ENCODE results near the gene NTSR1.

Gene NTSR1

GRCh38 chr20:62714799-62715198 lies 6.2 kb downstream of the NTSR1 start:
- no peaks in the 10 kb centered on the region for H3K27me3 ChIP-seq (ENCODE audit: insufficient read depth, low read length, poor library complexity, severe bottlenecking)
- no peaks in the 10 kb centered on the region for H3K4me1 ChIP-seq (ENCODE audit: insufficient read depth, low read length, poor library complexity, severe bottlenecking)
- TF ChIP-seq CTCF (conservative IDR thresholded peaks at IDR 0.05; ENCODE audit: low read length) (no peak), EZH2phosphoT487 (IDR thresholded peaks at IDR 0.05; ENCODE audit: borderline replicate concordance) (no peak)
- H3F3A ChIP-seq (ENCODE audit: low read depth), result no peaks in the 10 kb centered on the region
- H3K79me2 ChIP-seq (ENCODE audit: insufficient read depth, low read length), result no peaks in the 10 kb centered on the region
- H3K4me3 ChIP-seq (ENCODE audit: low read length, poor library complexity, severe bottlenecking), result no peak overlapping the region
- no peak overlapping the region for H3K4me2 ChIP-seq (ENCODE audit: low read depth, low read length, poor library complexity, severe bottlenecking)
- no peak overlapping the region for H3K9ac ChIP-seq (ENCODE audit: low read depth, low read length, poor library complexity, severe bottlenecking)
- H3K36me3 ChIP-seq (ENCODE audit: insufficient read depth, low read length), result no peaks in the 10 kb centered on the region
- H2AFZ ChIP-seq (ENCODE audit: low read length), result no peak overlapping the region
- H3K9me2 ChIP-seq (replicated peaks; ENCODE audit: low read depth, low read length), result no peaks in the 10 kb centered on the region
- H4K20me1 ChIP-seq (ENCODE audit: insufficient read depth, low read length, poor library complexity, severe bottlenecking), result no peaks in the 10 kb centered on the region
- no peaks in the 10 kb centered on the region for H3K9me3 ChIP-seq (ENCODE audit: insufficient read depth, low read depth, low read length)

GRCh38 chr20:62715201-62715600 lies 6.6 kb downstream of the NTSR1 start:
- TF ChIP-seq CTCF (conservative IDR thresholded peaks at IDR 0.05; ENCODE audit: low read length), result no peak
- no peak for TF ChIP-seq EZH2phosphoT487 (IDR thresholded peaks at IDR 0.05; ENCODE audit: borderline replicate concordance)
- H3K9me2 ChIP-seq (replicated peaks; ENCODE audit: low read depth, low read length), result no peaks in the 10 kb centered on the region
- H3K9me3 ChIP-seq (ENCODE audit: insufficient read depth, low read depth, low read length), result no peaks in the 10 kb centered on the region
- no peak overlapping the region for H2AFZ ChIP-seq (ENCODE audit: low read length)
- H3K36me3 ChIP-seq (ENCODE audit: insufficient read depth, low read length), result no peaks in the 10 kb centered on the region
- no peak overlapping the region for H3K9ac ChIP-seq (ENCODE audit: low read depth, low read length, poor library complexity, severe bottlenecking)
- no peak overlapping the region for H3K4me3 ChIP-seq (ENCODE audit: low read length, poor library complexity, severe bottlenecking)
- no peaks in the 10 kb centered on the region for H4K20me1 ChIP-seq (ENCODE audit: insufficient read depth, low read length, poor library complexity, severe bottlenecking)
- H3K27me3 ChIP-seq (ENCODE audit: insufficient read depth, low read length, poor library complexity, severe bottlenecking), result no peaks in the 10 kb centered on the region
- no peaks in the 10 kb centered on the region for H3F3A ChIP-seq (ENCODE audit: low read depth)
- H3K79me2 ChIP-seq (ENCODE audit: insufficient read depth, low read length), result no peaks in the 10 kb centered on the region
- H3K4me1 ChIP-seq (ENCODE audit: insufficient read depth, low read length, poor library complexity, severe bottlenecking), result no peaks in the 10 kb centered on the region
- H3K4me2 ChIP-seq (ENCODE audit: low read depth, low read length, poor library complexity, severe bottlenecking), result no peak overlapping the region

- Histone ChIP-seq H3K9me2 (replicated peaks; ENCODE audit: low read depth, low read length) (no peaks in the 10 kb centered on the region), H3F3A (ENCODE audit: low read depth) (no peaks in the 10 kb centered on the region), H3K4me3 (ENCODE audit: low read length, poor library complexity, severe bottlenecking) (no peak overlapping the region), H3K9me3 (ENCODE audit: insufficient read depth, low read depth, low read length) (peaks cover 9% of the 10 kb centered on the region; the same call in 1 of the 2 replicates), H3K27me3 (ENCODE audit: insufficient read depth, low read length, poor library complexity, severe bottlenecking) (no peaks in the 10 kb centered on the region), H3K36me3 (ENCODE audit: insufficient read depth, low read length) (no peaks in the 10 kb centered on the region), H3K9ac (ENCODE audit: low read depth, low read length, poor library complexity, severe bottlenecking) (no peak overlapping the region), H3K79me2 (ENCODE audit: insufficient read depth, low read length) (no peaks in the 10 kb centered on the region), H4K20me1 (ENCODE audit: insufficient read depth, low read length, poor library complexity, severe bottlenecking) (no peaks in the 10 kb centered on the region), H2AFZ (ENCODE audit: low read length) (no peak overlapping the region), H3K4me1 (ENCODE audit: insufficient read depth, low read length, poor library complexity, severe bottlenecking) (no peaks in the 10 kb centered on the region), H3K4me2 (ENCODE audit: low read depth, low read length, poor library complexity, severe bottlenecking) (no peak overlapping the region)
- TF ChIP-seq EZH2phosphoT487 (IDR thresholded peaks at IDR 0.05; ENCODE audit: borderline replicate concordance) (no peak), CTCF (conservative IDR thresholded peaks at IDR 0.05; ENCODE audit: low read length) (no peak)
Observed at GRCh38 chr20:62716198-62716940, 7.7 kb downstream of the NTSR1 start.

All from Loucy (cell line).